Measurements from ENCODE around the gene MYO16.

- TF ChIP-seq CTCF (conservative IDR thresholded peaks at IDR 0.05) (no peak), ZFX (IDR thresholded peaks at IDR 0.05) (no peak)
These were observed 56.6 kb downstream of the MYO16 start for GRCh38 chr13:108686027-108686426.

Measured in C4-2B (cell line).